ENCODE results near the gene UBASH3A. TPM values are rescaled to one million over a fixed set of nuclear protein-coding genes. Genes with fewer than 3 reads are reported as not detected.

UBASH3A gene
- total RNA-seq, 1 donor from 2014 or later, result 76.0 TPM

DNA sequence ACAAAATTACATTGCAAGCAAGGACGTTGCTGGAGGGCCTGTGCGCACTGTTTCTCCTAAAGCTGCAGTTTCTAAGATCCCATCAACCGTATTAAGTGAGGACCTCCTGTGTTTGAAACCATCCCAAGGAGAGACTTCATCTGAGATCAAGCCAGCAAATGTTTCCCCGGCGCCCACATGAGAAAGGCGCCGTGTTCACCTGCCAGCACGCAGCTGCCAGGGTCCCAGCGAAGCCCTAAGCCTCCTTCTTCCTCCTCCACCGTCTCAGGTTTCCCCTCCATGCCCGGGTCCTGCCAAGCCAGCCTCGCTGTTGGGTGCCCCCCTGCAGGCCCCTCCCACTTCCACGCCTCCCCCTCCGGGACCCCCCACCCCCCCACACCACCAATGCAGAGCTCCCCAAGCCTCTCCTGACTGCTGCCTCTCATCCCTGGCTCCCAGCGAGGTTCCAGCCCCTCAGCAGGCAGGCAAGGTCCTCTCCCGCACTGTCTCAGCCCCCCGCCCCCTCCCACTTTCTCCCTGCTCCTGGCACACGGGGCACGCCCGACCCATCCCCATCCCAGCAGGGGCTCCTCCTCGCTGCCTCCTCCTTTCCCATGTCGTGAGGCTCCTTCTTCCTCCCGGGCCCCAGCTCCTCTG is 28.7 kb upstream of the UBASH3A start:
- intact Hi-C loops (cut with micrococcal nuclease), result no loop called here

DNA sequence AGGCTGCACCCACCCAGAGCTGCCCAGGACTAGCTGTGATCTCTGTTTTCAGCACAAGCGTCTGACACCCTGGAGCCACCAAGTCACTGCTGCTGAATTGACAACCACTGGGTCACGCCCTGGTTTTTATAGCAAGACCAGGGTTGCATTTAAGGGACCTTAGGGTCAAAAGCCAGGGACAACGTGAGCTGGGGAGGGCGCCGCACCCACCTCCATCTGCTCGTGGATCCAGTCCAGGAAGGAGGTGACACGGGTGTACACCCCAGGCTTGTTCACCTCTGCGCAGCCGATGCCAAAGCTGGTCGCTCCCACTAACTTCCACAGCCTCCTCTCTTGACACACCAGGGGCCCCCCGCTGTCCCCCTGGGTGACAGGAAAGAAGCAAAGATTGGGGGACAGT is 28.2 kb upstream of the UBASH3A start:
- intact Hi-C loops (cut with micrococcal nuclease), result no loop called here

DNA sequence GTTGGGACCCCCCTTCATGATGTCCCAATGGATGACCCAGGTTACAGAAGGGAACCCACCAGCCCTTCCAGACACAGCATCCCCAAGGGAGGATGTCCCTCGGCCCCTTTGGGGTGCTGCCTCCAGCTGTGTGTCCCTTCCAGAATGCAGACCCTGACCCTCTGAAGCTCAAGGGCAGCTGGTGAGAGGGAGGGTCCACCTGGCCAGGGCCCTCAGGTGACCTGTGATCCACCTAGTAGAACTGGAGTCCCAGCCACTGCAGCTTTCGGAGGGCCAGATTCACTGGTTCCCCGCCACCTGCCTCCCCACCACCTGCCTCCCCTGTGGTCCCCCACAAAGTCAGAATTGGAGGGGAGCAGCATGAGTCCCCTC is 27.8 kb upstream of the UBASH3A start:
- intact Hi-C loops (cut with micrococcal nuclease), result no loop called here

DNA sequence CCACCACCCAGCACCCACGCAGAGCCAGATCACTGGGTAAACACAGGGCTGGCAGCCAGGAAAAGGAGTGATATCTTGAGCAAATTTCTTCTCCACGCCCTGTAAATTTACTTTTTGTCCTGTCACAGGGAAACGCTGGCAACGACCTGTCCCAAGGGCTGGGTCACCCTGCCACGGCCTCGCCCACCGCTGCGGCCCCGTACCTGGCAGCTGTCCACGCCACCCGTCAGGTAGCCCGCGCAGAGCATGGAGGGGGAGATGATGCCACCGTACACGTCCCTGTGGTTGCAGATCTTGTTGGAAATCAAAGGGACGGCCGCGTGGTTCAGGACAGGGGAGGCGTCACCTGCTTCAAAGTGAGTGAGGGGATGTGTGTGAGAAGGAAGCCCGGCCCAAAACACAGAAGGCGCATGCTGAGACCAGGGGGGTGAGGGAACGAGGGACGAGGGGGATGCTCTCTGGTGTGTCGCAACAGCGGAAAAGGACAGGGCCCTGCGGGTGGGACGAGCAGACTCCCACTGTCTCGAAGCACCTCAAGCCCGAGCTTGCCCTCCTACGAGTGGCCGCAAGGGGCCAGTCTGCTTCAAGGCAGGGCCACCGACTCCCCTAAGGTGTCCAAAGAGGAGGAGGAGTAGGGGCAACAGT is 27.2 kb upstream of the UBASH3A start:
- intact Hi-C loops (cut with micrococcal nuclease), result no loop called here

DNA sequence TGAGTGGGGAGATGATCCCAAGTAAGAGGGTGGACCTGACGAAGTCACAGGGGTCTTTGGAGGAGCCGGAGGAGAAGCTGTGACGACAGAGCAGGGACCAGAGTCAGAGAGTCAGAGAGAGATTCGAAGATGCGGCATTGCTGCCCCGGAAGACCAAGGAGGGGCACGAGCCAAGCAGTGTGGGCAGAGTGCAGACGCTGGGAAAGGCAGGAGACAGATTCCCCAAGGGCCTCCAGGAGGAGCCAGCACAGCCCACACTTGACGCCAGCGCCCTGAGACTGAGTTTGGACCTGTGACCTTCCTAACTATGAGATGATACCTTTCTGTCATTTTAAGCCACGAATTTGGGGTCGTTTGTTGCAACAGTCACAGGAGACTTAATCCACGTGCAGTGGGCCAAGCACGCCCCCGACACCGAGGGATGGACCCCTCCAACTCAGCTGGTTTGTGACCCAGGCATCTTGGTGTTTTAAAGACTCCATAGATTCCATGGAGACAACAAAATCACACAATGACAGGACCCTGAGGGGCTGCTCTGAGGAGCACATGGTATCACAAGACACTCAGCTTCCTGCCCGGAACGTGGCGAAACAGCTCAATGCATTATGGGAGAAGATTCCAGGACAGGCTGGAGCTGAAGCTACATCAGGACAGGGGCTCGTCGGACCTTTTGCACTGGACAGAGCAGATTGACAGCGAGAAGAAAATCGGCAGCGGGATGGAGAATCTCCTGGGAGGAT is 26.3 kb upstream of the UBASH3A start:
- intact Hi-C loops (cut with micrococcal nuclease), result no loop called here

DNA sequence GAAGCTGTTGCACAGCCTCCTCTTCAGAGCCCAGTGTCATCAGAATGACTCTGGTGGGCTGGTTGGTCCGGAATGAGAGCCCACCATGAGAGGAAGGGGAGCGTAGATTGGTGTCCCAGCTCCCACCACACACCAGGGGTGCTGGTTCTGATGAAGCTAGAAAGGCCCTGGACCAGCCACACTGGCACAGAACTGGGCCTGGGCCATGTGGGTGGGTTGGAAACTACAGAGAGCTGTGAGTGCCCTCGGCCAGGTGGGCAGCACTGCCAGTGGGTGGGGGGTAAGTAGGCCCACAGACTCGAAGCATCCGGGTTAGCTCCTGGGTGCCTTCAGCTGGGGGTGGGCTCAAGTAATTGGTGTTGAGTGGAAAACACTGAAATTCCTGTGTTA is 25.8 kb upstream of the UBASH3A start:
- intact Hi-C loops (cut with micrococcal nuclease), result no loop called here

DNA sequence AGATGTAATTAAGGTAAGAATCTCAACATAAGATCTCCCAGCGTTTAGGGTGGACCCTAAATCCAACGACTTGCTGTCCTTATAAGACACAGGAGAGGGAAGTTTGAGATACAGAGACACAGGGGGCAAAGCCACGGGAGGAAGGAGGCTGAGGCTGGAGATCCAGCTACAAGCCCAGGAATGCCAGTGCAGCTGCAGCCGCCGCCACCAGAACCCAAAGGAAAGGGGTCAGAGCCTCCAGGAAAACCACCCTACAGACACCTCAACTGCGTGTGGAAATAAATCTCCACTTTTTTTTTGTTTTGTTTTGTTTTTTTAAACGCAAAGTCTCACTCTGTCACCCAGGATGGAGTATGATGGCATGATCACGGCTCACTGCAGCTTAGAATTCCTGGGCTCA is 25.3 kb upstream of the UBASH3A start:
- intact Hi-C loops (cut with micrococcal nuclease), result no loop called here

DNA sequence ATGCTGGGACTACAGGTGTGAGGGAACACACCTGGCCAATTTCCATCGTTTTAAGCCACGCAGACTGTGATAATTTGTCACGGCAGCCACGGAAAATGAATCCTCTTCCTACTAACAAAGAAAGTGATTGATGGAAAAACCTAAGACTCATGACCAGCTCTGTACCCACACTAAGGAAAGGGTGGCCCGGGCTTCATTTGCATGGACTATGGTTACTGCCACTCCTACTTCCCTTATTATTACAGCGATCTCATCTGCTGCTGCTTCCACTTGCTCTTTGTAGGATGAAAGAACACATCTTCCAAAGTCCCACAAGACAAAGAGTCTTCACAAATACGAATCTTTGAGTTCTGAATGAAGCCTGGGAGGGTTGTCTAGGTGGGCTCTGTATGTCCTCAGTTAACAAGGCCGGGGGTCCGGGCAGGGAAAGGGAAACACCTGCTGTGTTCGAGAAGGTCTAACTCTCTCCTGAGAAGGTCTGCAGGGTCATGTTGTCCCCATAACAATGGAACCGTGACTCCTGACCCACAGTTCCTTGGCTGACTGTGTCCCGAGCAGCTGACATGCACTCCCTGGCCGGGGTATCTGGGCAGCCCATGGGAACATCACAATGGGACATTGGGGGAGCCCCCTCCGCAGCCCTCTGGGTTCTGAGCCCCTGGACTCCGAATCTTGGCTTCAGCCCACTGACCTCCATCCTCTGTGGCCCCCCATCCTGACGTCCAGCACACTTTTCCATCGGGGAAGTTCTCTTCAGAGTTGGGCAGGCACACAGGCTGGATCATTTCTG is 24.1 kb upstream of the UBASH3A start:
- intact Hi-C loops (cut with micrococcal nuclease), result loop anchor here (2.0 kb wide), 1 partner anchor 71 kb away; no protein-coding TSS in a partner anchor

DNA sequence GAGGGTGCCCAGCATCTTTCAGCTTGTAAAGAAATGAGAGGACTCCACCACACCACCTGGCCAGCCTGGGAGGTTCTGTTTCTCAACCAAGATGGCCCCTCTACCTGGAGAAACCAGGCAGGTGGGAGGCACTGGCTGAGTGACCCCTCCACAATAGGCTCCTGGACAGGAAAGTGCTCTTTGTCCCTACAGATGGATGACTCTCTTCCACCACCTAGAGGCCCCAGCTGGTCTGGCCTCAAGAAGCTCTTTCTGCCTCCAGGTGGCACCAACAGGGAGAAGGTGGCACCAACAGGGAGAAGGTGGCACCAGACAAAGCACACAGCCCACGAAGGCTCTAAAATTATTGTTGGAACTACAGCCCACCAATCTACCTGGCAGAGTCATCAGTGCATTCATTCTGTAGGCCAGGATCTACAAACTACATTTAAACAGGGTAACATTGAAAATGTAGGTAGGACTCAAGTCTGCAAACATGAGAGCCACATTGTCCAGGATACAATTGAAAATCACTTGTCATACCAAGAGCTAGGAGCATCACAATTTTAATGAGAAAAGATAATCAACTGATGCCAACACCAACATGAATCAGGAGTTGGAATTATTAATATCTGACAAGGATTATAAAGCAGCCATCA is 22.2 kb upstream of the UBASH3A start:
- intact Hi-C loops (cut with micrococcal nuclease), result loop anchor here (1.0 to 2.0 kb wide), 2 partner anchors 69 to 236 kb away; no protein-coding TSS in a partner anchor

DNA sequence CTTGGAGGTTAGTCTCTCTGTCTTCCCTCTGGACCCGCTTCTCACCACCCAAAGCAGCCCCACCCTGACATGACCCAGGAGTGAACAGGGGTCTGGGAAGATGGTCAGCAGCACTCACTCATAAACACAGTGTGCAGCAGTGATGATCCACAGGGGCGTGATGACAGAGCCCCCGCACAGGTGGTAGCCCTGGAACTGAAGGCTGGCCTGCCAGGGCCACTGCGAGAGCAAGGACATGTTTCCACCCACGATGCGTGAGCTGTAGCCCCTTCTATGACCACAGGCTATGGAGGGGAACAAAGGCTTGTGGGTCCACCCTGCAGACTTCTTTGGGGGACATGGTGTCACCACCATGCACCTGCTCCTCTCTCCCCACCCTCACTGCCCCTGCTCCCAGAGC is 20.8 kb upstream of the UBASH3A start:
- intact Hi-C loops (cut with micrococcal nuclease), result no loop called here

DNA sequence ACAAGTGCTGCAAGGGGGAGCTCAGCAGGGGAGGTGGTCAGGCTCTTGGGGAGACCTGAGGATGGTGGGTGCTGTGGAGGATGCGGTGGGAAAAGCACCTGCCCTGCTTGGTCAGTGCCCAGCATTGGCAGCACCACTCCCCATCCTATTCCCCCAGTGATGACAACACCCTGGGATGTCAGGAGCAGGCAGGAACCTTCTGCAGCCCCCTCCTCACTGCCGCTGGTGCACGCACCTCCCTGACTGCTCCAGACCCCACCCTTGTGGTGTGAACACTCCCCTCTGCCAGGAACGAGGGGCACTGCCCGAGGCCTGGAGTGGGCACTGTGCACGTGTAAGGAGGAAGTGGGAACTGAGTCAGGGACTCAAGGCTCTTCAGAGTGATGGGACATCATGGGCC is 20.4 kb upstream of the UBASH3A start:
- intact Hi-C loops (cut with micrococcal nuclease), result no loop called here

DNA sequence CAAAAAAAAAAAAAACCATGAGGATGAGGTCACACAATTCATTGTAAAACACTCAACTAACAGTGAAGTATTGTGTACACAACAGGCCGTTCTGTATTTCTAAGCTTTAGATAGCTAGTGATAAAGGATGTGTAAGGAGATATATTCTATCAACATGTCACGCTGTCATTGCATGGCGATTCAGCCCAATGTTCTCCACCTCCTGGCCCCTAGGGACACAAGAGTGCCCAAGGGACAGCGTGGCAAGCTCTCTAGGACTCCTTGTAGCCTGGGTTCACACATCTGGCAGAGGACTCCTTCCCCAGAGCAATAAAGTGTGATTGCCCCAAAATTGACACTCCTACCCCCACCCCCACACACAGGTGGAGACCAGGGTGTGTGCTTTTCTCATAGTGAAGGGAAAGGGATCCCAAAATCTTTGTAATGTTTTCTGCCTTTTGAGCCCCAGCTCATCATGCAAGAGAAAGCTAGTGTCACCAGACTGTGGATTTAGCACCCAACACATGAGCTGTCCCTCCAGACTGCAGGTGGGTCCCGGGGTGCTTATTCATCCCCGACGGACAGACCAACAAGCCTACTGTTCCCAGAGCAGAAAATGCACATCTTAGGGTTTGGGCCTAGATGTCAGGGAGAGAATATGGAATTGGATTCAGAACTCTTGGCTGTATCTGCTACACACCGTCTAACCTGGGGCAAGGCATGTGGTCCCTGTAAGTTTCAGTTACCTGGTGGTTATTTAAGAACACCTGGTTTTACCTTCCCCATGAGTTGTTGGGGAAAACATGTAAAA is 19.4 kb upstream of the UBASH3A start:
- intact Hi-C loops (cut with micrococcal nuclease), result no loop called here

DNA sequence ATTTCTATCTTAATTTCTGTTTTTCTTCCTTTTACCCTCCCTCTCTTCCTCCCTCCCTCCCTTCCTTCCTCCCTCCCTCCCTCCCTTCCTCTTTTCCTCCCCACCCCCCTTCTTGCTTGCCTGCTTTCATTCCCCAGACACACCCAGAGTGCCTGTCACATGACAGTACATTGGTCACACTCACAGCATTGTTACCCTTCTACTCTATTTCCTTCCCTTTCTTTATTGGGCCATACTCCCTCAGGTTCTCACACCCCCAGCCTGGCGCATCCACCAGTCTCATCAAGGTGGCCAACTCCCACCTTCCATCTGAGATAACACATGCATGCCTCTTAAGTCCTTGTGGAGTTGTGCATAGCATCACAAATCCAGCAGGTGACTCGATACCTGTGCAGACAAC is 18.7 kb upstream of the UBASH3A start:
- intact Hi-C loops (cut with micrococcal nuclease), result no loop called here

DNA sequence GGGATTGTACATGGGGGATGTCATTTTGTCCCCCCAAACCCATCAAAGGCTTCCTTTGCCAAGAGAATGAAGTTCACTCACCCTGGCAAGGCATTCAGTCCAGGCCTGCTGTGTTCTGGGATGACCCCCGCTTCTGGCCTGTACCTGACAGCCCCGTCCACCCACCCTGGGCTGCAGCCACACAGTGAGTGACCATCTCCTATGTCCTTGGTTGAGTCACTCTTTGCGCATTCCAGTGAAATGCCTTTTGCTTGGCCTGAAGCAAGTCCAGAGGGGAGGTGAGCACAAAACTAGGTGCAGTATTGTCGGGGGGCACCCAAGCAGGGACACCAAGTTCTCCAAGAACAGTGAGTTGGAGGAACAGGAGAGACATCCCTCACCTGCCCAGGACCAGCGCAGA is 18.1 kb upstream of the UBASH3A start:
- intact Hi-C loops (cut with micrococcal nuclease), result no loop called here

DNA sequence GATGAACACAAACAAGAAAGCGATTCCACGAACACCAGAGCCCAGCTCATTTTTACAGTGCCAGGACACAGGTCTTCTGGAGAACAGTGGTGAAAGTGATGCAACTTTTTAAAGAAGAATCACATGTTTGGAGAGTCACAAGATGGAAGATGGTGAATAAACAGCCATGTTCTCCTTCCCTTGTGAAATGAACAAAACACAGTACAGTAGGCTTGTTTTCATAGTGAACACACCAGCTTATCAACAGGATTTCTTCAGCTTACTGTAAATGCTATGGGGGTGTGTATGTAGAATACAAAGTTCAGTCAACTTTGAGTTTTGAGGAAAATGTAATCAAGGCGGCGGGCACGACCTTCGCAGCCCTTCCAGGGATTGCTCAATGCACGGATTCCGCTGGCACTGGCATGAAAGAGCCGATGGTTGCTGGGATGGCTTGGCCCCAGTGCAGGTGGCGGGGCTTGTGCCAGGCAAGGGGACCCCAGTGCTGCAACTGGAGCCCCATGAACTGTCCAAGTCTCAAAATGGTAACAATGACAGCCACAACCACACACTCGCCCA is 17.6 kb upstream of the UBASH3A start:
- intact Hi-C loops (cut with micrococcal nuclease), result no loop called here

DNA sequence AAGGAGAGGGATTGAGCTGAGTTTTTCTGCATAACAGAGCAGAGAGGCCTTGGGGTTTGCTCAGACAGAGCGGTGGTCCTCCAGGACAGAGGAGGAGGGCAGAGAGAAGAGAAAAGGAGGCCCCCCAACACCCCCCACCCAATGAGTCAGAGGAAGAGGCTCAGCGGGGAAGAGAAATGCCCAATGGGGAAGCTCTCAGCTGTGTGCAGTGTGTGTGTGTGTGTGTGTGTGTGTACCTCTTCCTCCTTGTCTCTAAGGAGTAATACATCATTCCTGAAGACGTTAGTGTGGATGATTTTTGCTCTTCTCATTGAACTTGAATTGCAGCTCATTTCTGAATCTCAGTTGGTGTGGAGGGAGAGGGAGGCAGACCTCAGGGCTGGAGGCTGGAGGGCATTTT is 16.5 kb upstream of the UBASH3A start:
- intact Hi-C loops (cut with micrococcal nuclease), result no loop called here

DNA sequence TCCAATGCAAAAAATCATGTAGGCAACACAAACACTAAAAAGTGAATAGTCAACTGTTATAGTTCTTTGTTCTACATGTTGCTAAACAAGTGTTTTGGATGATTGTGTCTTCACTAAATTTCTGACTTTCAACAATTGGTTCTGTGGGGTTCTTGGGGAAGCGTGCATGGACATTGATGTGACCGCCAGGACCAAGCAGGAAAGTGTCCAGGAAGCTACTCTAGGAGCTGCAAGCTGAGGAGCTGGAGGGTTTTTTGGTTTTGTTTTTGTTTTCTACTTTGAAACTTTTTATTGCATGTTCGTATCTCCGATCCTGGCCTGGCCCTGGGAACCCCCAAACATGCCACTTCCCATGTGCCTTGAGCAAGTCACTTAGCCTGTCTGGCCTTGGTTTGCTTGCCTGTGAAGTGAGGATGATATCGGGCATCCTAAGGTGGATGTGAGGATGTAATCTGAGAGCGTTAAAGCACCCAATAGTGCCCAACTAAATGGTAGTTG is 15.8 kb upstream of the UBASH3A start:
- intact Hi-C loops (cut with micrococcal nuclease), result no loop called here

DNA sequence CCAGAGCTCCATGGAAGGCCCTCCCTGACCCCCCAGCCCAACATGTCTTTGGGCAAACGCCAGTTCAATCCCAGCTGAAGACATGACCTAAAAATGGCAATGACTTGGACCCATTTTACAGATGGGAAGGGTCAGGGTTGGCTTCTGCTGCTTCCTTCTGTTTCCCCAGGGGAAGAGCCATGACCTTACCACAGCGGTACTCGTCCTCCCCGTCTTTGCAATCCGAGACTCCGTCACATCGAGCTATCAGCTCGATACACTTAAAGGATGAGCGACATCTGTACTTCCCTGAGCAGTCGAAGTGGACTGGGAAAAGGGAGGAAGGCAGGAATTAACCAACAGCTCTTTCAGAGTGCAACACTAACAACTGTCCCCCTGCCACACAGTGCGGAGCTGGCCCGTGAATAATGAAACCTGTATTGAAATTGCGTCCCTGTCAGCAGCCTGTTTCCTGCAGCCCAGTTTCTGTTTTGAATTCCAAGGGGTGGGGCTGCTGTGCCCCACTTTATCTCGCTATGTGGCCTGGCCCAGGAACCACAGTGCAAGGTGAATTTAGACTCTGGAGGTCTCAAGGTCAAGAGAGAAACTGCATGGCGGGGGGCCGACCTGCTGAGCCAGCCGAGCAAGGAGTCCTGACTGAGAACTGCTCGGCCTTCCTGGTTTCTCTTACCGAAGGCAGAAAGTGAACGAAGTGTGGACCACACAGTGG is 14.8 kb upstream of the UBASH3A start:
- intact Hi-C loops (cut with micrococcal nuclease), result no loop called here

DNA sequence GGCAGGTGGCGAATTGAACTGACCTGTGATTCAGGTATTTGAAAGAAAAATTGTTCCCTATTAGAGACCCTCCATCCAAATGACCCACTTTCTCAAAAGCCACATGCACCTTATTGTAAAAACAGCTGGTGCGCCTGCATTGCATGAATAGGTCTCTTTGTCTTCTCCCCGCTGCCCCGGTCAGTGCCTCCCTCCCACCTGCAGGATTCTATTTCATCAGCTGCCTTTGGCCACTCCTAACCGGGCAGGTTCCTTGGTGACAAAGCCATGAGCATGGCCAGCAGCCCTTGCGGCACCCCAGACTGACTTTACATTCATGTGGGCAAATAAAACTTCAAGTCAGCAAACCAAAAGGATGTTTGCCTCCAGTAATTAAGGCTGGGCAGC is 14.3 kb upstream of the UBASH3A start:
- intact Hi-C loops (cut with micrococcal nuclease), result no loop called here

All from T-helper 1 cell treated with Interleukin-12 subunit alpha and Interleukin-12 subunit beta and Interleukin-4 antibody, amounts not matched to agents 30 ng/mL and 1 ng/mL, for 36 hours (primary cell).